Activated B cell treated with CpG ODN at 0.5 μM for 24 hours (primary cell): ENCODE data around the gene ZNF277. TPM values are rescaled to one million over a fixed set of nuclear protein-coding genes. Genes with fewer than 3 reads are reported as not detected.

Source experiments
- ATAC-seq: fragments of 200-7000 bp; cut with Tn5 transposase; one replicate; pipeline ENCODE4 v1.10.0; 2021; ENCODE audit warnings: low read depth, mild to moderate bottlenecking, moderate library complexity
- CTCF ChIA-PET: fragments of 350-600 bp; sonication (Branson Sonifier 250); formaldehyde crosslinking; loops from one replicate; lab custom pipeline; 2021; ENCODE audit warnings: antibody characterized with exemption; lab: Charles Lee
- POLR2A ChIA-PET: fragments of 350-600 bp; sonication (Branson Sonifier 250); formaldehyde crosslinking; loops from one replicate; lab custom pipeline; 2021; ENCODE audit warnings: antibody characterized with exemption; lab: Charles Lee
- DNase-seq: peaks from one replicate; pipeline ENCODE4 v3.0.0; 2022
- H3K27ac Mint-ChIP-seq: one replicate; pipeline ENCODE4 v1.8.0; 2020; ENCODE audit warnings: mixed read lengths
- H3K27me3 Mint-ChIP-seq: one replicate; pipeline ENCODE4 v1.8.0; 2021; ENCODE audit warnings: mixed read lengths
- H3K36me3 Mint-ChIP-seq: one replicate; pipeline ENCODE4 v1.8.0; 2021; ENCODE audit warnings: low read depth, mixed read lengths
- H3K4me1 Mint-ChIP-seq: one replicate; pipeline ENCODE4 v1.8.0; 2021; ENCODE audit warnings: mixed read lengths
- H3K4me3 Mint-ChIP-seq: one replicate; pipeline ENCODE4 v1.8.0; 2020; ENCODE audit warnings: mild to moderate bottlenecking, mixed read lengths
- H3K9me3 Mint-ChIP-seq: one replicate; pipeline ENCODE4 v1.8.0; 2020; ENCODE audit warnings: mixed read lengths
- intact Hi-C: fragments of 100-400 bp; cut with micrococcal nuclease; formaldehyde crosslinking; loops from one replicate; pipeline ENCODE4 v1.15.1; 2024
- total RNA-seq: library from RNA; stranded (reverse); gene quantifications from 2 replicates; pipeline ENCODE4 v1.2.3, GENCODE V29; 2022
- TF ChIP-seq, protein P1 (sequence below): fragments of 200-600 bp; IDR thresholded peaks from one replicate; pipeline ENCODE4 v1.8.0; 2022; ENCODE audit warnings: antibody characterized with exemption, mild to moderate bottlenecking

The ZNF277 gene
- total RNA-seq, 1 donor from 2014 or later: 12.6 TPM

GRCh38 chr7:112252141-112252540 is 45.6 kb downstream of the ZNF277 start:
- Mint-ChIP-seq H3K4me1 (peaks cover 25% of the 10 kb centered on the region), H3K27ac (no peak overlapping the region), H3K27me3 (no peaks in the 10 kb centered on the region), H3K4me3 (no peak overlapping the region), H3K9me3 (peaks cover 2% of the 10 kb centered on the region), H3K36me3 (peaks cover 1% of the 10 kb centered on the region)
- ChIA-PET POLR2A (no interaction called here), CTCF (no interaction called here)
- intact Hi-C loops: no loop called here
- TF ChIP-seq, protein P1, sequence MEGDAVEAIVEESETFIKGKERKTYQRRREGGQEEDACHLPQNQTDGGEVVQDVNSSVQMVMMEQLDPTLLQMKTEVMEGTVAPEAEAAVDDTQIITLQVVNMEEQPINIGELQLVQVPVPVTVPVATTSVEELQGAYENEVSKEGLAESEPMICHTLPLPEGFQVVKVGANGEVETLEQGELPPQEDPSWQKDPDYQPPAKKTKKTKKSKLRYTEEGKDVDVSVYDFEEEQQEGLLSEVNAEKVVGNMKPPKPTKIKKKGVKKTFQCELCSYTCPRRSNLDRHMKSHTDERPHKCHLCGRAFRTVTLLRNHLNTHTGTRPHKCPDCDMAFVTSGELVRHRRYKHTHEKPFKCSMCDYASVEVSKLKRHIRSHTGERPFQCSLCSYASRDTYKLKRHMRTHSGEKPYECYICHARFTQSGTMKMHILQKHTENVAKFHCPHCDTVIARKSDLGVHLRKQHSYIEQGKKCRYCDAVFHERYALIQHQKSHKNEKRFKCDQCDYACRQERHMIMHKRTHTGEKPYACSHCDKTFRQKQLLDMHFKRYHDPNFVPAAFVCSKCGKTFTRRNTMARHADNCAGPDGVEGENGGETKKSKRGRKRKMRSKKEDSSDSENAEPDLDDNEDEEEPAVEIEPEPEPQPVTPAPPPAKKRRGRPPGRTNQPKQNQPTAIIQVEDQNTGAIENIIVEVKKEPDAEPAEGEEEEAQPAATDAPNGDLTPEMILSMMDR: no peak
- ATAC-seq: no peak
- no peak for DNase-seq

DNA sequence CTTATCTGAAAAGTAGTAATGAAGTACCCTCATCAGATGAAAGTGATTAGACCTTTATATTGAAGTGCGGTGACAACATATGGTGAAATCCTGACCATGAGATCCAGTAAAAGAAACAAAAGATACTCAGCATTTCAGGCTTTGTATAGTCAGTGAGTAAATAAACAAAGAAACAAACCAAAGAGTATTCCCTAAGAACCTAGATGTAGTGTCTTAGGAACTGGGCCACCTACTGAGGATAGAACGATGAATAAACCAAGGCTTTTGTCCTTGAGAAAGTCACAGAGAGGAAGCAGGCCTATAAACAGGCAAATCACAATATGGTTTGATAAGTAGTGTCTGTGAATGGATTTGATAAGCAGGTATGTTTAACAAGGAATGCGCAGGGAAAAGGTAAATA is 46.2 kb downstream of the ZNF277 start:
- no peaks in the 10 kb centered on the region for H3K27me3 Mint-ChIP-seq
- ChIA-PET POLR2A (no interaction called here), CTCF (no interaction called here)
- intact Hi-C loops: no loop called here
- H3K9me3 Mint-ChIP-seq: peaks cover 2% of the 10 kb centered on the region
- H3K27ac Mint-ChIP-seq: no peak overlapping the region
- ATAC-seq (no peak), DNase-seq (no peak)
- H3K4me1 Mint-ChIP-seq: peaks cover 26% of the 10 kb centered on the region
- no peak overlapping the region for H3K4me3 Mint-ChIP-seq
- H3K36me3 Mint-ChIP-seq: peaks cover 1% of the 10 kb centered on the region
- TF ChIP-seq, protein P1: no peak

- no peak overlapping the region for H3K27ac Mint-ChIP-seq
- TF ChIP-seq, protein P1: no peak
- H3K4me1 Mint-ChIP-seq: peaks cover 26% of the 10 kb centered on the region
- H3K4me3 Mint-ChIP-seq: no peak overlapping the region
- intact Hi-C loops: no loop called here
- ChIA-PET POLR2A (no interaction called here), CTCF (no interaction called here)
- H3K36me3 Mint-ChIP-seq: peaks cover 1% of the 10 kb centered on the region
- H3K27me3 Mint-ChIP-seq: no peaks in the 10 kb centered on the region
- peaks cover 2% of the 10 kb centered on the region for H3K9me3 Mint-ChIP-seq
- DNase-seq (no peak), ATAC-seq (no peak)
These were observed 47.7 kb downstream of the ZNF277 start for GRCh38 chr7:112254156-112254555.

- Mint-ChIP-seq H3K27me3 (no peaks in the 10 kb centered on the region), H3K9me3 (no peaks in the 10 kb centered on the region), H3K4me1 (peaks cover 26% of the 10 kb centered on the region), H3K36me3 (no peaks in the 10 kb centered on the region), H3K27ac (no peak overlapping the region), H3K4me3 (no peak overlapping the region)
- TF ChIP-seq, protein P1: no peak
- CTCF ChIA-PET: no interaction called here
- POLR2A ChIA-PET: no interaction called here
- DNase-seq (no peak), ATAC-seq (no peak)
- intact Hi-C loops: no loop called here
These were observed 48.4 kb downstream of the ZNF277 start for GRCh38 chr7:112254709-112255387.

DNA sequence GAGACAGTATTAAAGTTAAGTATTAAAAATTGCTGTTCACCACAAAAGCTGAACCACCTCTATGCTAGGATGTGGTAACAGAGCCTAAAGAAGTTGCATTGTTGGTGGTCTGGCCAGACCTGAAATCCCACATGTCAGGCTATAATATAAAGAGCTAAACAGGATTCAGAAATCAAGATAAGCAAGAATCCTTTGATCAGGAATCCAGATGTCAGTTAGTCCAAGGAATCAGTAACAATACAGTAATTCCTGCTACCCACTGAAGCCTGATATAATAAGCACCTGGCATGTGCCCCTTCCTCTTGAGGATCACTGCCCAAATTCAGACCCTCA is 48.9 kb downstream of the ZNF277 start:
- intact Hi-C loops: no loop called here
- H3K27ac Mint-ChIP-seq: no peak overlapping the region
- ATAC-seq: no peak
- H3K4me3 Mint-ChIP-seq: no peak overlapping the region
- H3K4me1 Mint-ChIP-seq: peaks cover 26% of the 10 kb centered on the region
- H3K27me3 Mint-ChIP-seq: no peaks in the 10 kb centered on the region
- H3K9me3 Mint-ChIP-seq: no peaks in the 10 kb centered on the region
- ChIA-PET CTCF (no interaction called here), POLR2A (no interaction called here)
- TF ChIP-seq, protein P1: no peak
- no peaks in the 10 kb centered on the region for H3K36me3 Mint-ChIP-seq
- DNase-seq: no peak
